GM21737 (cell line): Measurements from ENCODE around the gene TMEM223.
A peak's percentile ranks its signal among the peaks of the same experiment; 100 is the strongest.
"Not testable (repeated sequence)": the region's sequence is repeated elsewhere in the genome, so short reads cannot be mapped to it uniquely, and the experiment has no call there.

Experiments
- ATAC-seq: cut with Tn5 transposase; IDR thresholded peaks from one replicate; pipeline ENCODE4 v1.9.1; 2021; ENCODE audit warnings: mild to moderate bottlenecking, moderate library complexity; ENCODE audit not compliant: unreplicated experiment

TMEM223 gene, protein sequence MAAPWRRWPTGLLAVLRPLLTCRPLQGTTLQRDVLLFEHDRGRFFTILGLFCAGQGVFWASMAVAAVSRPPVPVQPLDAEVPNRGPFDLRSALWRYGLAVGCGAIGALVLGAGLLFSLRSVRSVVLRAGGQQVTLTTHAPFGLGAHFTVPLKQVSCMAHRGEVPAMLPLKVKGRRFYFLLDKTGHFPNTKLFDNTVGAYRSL

DNA sequence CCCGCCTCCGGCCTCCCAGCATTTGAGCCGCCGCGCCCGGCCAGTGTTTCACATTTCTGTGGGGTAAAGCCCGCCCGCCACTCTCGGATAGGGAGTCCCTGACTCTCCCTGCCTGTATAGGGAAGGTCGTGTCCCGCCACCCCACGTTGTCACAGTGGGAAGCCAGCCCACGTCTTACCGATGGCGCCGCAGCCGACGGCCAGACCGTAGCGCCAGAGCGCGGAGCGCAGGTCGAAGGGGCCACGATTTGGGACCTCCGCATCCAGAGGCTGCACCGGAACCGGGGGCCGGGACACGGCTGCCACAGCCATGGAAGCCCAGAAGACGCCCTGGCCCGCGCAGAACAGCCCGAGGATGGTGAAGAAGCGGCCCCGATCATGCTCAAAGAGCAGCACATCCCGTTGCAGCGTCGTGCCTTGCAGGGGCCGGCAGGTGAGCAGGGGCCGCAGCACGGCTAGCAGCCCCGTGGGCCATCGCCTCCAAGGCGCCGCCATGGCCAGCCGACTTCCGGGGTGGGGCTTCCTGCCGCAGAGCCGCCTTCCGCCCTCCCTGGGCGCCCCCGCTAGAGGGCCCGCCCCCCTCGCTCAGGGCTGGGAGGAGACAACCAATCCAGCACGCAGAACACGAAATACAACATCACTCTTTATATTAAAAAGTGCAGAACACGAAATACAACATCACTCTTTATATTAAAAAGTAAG lies at the start of gene TMEM223:
TMEM223 (minus strand) TSS at position 506 of the 701 bp plus-strand sequence; CDS start at position 494, 12 bp downstream.
- peak; percentile 53 for ATAC-seq

DNA sequence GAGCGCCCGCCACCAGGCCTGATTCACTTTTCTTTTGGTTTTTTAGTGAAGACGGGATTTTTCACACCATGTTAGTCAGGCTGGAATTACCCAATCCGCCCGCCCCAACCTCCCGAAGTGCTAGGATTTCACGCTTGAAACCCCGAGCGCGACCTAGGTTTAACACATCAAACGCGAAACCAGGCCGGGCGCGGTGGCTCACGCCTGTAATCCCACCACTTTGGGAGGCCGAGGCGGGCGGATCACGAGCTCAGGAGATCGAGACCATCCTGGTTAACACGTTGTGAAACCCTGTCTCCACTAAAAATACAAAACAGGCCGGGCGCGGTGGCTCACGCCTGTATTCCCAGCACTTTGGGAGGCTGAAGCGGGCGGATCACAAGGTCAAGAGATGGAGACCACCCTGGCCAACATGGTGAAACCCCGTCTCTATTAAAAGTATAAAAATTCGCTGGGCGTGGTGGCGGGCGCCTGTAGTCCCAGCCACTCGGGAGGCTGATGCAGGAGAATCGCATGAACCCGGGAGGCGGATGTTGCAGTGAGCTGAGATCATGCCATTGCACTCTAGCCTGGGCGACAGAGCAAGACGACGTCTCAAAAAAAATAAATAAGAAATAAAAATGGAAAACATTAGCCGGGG lies 49.0 kb upstream of the TMEM223 start:
- ATAC-seq = not testable (repeated sequence)

DNA sequence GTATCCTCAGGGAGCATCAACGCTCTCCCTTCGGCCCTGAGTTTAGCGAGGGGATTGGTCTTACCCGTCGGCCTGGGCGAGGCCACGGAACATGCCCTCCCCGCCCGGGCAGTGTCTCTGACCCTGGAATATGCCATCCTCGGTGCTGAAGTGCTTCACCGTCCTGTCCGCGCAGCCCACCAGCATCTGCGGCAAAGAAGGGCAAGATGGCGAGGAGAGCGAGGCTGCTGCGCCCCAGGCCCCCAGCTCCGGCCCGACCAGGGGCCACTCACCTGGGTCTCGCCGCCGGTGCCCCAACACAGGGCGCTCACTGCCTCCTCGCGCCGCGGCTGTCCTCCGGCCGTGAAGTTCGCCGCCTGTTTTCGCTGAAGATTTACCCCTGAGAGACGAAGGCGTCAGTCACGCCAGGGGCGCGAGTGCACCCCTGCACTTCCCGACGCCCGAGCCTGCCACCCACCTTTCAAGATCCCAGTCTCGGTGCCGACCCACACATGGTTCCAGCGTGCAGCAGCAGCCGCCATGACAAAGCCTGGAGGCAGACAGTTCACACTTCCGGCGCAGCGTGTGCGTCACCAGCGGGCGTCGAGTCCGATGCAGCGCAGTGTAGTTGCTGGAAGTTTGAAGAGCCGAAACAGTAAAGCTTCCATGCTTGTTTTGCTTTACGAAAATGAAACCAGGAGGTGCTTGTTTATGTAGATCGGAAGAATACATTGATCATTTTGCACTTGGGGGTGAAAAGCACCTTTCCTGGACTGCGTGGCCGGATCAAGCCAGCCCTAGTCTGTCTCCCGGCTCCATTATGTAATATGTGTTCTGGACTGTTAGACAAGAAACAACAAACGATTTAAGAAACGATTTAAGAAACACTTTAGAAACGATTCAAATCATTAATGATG lies 47.5 kb upstream of the TMEM223 start, which contains the start of gene WDR74:
WDR74 (minus strand) TSS at position 541 of the 896 bp plus-strand sequence; CDS start at position 521, 20 bp downstream.
- peak; percentile 44 for ATAC-seq

DNA sequence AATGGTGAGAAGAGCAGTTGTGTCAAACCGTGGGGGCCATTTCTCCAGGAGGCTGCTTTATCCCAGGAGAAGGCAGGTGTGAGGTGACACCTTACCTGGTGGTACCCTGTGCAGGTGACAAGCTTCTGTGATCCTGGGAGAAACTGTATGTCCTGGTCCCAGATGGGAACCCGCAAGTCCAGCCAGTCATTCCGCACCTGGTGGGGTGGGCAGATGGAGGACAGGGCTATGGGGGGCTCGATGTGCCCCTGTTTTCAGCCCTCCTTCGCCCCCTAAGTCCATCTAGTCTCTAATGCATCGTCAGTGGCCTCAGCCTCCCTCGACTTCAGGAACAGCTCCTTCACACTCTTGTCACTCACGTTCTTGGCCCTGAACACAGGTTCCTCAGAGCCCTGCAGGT lies 43.5 kb upstream of the TMEM223 start:
- no peak for ATAC-seq

DNA sequence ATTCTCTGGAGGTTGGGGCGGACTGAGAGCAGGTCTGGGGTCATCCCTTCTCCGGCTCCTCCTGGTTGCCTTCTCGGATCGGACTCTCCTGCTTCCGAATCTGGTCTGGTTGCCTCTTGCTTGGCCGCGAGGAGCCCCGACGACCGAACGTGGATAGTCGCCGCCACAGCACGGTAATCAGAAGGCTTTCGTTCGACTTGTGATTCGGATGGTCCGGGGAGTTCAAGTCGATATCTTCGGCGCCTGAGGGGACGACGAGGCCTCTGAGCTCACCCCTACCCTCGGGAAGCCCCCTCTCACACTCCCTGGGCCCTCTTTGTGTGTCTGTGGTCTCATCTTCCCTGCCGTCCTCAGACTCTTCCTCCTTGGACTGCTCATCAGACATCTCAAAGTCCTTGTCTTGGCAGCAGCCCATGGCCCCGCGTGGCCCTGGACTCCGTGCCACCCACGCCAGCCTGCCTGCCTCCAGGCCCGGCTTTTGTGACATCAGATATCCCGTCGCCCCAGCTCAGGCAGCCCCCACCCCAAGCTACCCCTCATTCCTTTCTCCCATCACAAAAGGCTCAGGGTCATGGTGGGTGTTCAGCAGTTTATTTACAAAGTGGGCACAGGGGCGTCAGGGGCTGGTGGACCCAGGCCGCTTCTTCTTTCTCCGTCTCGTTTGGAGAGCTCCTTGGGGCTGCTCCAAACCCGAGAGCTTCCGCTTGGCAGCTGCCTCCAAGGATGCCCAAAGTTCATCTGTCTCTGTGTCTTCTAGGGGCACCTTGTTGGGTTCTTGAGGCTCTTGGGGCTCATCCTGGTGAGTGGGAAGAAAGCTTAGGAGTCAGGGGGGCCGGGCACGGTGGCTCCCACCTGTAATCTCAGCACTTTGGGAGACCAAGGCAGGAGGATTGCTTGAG lies 40.8 kb upstream of the TMEM223 start, which contains the start of gene TEX54:
TEX54 (minus strand) TSS at position 506 of the 899 bp plus-strand sequence.
- ATAC-seq = peak; percentile 15

DNA sequence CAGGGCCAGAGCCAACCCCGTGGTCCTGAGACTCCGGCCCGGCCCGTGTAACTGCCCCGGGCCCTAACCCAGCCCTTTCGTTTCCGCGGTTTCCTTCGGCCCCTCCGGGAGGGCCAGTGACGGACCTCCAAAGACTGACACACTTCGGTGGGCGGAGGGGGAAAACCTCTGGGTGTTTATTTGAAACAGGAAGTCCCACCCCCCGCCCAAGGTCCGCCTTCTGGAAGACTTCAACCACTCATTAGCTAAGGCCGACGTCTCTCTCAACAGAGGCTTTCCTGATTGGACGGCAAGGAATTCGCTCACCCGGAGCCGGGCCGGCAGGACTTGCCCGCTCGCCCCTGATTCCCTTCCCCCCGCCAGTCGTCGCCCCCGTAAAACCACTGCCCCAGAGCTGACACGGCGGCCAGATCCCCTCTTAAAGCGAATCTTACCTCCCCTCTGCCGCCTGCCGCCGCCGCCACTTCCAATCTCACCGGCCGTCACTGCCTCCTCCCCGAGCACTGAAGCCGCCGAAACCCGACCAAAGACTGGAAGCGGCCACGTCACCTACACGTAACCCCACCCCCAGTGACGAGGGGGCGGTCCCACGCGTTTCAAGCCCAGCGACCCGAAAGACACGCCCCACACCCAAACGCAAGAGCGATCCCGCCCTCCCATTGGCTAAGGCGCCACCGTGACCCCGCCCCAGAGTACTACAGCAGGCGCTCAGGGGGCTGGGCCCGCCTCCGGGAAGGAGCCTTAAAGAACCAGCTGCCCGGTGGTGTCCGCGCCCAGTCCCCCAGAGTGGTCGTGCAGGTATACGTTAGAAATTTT lies 39.9 kb upstream of the TMEM223 start, which contains the start of gene STX5:
STX5 (minus strand) TSS at position 532 of the 816 bp plus-strand sequence. CDS start 808 bp downstream, outside the sequence.
- ATAC-seq = peak; percentile 70

DNA sequence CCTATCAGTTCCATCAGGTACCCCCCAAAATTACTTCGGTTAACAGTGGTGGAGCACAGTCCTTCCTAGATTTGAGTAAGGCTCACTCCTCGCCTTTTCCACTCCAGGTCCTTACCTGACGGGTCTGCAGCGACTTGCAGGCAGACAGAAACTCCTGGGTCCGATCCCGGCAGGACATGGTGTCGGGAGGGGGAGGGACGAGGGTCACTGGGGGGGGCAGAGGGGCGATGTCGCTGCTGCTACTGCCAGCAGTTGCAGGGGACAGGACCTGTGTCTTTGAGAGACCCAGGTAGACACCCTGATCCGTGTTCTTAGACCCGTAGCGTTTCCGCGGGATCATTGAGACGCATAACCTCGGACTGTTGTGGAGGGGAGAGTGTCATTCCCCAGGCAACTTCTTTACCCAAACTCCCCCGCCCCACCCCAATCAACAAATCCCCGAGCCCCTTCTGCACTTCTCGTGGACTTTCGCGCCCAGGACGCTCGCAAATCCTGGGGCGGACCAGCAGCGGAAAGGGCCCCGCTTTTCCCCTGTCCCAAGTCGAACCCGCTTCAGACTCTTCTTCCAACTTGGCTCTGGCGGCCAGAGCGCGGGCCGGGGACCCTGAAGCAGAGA lies 39.2 kb upstream of the TMEM223 start:
- ATAC-seq = no peak

DNA sequence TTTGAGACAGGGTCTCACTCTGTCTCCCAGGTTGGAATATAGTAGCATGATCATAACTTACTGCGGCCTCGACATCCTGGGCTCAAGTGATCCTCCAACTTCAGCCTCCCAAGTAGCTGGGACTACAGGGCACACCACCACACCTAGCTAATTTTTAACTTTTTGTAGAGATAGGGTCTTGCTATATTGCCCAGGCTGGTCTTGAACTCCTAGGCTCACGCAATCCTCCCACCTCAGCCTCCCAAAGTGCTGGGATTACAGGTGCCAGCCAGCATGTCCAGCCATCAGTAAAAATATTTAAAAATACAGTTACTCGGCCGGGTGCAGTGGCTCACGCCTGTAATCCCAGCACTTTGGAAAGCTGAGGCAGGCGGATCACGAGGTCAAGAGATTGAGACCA lies 36.3 kb upstream of the TMEM223 start:
- ATAC-seq = not testable (repeated sequence)

DNA sequence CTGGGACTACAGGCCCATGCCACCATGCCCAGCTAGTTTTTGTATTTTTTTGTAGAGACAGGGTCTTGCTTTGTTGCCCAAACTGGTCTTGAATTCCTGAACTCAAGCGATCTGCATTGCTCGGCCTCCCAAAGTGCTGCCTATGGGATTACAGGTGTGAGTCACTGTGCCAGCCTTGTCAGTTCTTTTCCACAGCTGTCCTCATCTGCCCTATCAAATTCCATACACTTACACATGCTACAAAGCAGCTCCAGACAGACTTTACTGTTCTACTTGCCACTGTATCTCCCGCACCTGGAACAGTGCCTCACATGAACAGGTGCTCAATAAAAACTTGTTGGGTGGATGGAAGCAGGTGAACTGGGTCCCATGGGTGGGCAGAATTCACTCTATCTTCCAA lies 31.9 kb upstream of the TMEM223 start:
- ATAC-seq = no peak

DNA sequence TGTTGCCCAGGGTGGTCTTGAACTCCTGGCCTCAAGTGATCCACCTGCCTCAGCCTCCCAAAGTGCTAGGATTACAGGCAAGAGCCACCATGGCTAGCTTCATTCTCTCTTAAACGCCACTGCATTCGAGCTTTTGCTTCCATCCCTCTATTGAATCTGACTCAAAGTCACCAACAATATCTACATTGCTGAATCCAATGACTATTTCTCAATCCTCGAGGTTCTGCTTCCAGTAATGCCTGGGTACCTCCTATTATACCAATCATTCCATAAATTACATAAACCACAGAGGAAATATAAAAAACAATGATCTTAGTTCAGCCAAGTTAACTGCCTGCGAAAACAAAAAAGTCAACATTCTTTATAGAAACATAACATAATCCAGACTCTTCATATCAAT lies 25.3 kb upstream of the TMEM223 start:
- no peak for ATAC-seq

DNA sequence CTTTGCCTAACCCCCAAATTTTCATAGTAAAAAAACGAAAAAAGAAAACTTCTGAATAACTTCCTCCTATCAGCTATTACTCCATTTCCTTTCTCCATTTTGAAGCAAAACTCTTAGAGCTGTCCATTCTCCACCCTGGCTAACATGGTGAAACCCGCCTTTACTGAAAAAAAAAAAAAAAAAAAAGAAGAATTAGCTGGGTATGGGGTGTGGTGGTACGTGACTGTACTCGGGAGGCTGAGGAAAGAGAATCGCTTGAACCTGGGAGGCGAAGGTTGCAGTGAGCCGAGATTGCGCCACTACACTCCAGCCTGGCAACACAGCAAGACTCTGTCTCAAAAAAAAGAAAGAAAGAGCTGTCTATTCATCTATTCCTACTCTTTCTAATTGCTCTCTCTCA lies 24.8 kb upstream of the TMEM223 start:
- ATAC-seq = no peak

DNA sequence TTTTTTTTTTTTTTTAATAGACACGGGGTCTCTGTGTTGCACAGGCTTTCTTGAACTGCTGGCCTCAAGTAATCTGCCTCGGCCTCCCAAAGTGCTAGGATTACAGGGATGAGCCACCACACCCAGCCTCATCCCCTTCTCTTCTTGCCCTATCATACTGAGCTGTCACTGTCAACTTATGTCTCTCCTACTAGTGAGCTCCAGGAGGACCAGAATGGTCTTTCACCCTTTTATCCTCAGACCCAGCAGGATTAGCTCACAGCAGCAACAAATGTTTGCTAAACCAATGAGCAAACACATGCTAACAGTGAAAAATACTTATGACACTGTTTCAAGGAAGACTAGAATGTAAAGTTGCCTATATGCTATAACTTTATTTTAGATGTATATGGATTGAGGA lies 19.9 kb upstream of the TMEM223 start:
- no peak for ATAC-seq

DNA sequence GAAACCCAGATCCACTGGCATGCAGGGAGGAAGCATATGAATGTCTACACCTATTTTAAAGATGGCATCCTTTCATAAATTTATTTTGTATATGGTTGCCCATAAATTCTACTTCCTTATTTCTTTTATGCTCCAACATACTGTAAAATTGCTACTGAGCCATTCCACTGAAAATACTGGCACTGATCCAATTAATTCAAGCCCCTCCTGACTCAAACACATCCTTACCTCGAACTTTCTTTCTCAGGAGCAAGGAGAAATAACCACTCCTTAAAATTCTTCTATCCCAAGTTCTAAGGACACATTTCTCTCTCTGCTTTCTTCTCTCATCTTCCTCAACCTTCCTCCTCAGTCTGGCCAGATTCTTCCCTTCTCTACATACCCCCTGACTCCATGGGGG lies 18.9 kb upstream of the TMEM223 start:
- no peak for ATAC-seq

DNA sequence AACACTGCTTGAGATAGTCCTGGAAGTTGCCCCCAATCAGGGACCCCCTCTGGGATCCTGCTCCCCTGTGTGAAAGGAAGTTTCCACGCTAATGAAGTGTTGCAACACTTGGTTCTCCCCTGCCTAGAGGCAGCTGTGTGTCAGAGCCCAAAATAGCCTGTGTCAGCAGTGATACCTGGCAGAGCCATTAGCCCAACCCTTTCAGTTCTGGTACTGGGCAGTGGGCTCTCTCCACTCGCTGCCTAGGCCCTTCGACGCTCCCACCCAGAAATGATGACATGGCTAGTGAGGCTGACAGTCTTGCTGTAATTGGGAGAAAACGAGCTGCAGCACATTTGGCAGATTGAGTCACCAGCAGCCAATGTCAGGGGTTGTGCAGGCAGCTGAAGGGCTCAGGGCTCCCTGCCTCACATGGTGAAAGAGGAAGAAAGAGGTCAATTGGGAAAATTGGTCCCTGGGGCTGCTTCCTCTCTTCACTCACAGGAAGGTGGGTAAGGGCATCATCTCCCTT lies 14.9 kb upstream of the TMEM223 start:
- no peak for ATAC-seq

DNA sequence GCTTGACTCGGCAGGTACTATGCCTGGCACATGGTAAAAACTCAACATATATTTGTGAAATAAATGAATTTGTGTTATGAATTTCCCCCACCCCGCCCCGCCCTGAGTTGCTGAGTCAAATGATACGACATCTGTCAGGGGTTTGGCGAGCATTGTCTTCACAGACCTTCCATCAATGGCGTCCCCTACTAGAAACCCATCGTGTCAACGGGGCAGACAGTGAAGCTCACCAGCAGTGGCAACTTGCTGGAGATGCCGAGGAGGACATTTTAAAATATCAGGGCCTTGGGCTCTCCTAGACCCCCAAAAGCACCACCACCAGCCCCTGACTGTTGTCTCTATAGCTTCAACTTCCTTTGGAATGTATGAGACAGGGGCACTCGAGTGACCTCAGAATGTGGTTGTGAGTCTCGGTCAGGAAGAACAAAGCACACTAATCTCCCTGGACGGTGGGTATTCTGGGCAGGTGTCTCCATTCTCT lies 14.2 kb upstream of the TMEM223 start:
- no peak for ATAC-seq

DNA sequence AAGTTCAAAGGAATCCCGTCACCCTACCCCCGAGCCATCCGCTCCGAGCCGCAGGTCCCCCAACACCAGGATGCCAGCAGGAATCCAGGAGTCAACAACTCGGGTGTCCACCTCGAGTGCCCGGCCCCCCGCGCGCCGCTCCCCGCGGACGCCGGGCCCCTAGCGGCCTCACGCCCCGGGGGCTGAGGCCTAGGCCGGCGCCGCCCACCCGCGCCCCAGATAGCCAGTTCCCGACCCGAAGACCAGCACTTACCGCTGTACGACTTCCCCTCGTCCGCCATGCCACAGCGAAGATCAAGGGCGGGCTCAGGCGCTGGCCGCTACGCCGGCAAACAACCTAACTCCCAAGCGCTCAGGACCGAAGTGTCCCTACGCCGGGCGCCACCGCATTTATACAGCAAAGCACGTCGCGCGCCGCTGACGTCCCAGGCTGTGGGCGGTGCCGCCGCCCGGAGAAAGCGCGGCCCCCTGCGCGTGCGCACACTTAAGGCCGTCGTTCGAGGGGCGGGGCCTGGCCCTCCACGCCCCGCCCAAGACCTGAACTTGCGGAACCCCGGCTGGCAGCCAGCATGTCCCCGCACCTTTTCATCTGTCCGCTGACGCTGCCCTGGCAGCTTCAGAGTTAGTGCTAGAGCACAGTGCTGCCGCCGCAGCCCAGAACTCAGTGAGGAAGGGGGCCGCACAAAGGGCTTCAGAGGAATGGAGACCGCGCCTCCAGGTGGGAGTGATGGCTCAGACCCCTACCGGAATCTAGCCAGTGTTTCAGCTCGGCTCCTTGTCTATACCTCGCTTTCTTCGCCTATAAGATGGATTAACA lies 13.5 kb upstream of the TMEM223 start, which contains the start of gene NXF1:
NXF1 (minus strand) TSS at position 365 of the 817 bp plus-strand sequence; CDS start at position 281, 84 bp downstream.
- peak; percentile 84 for ATAC-seq
